ENCODE data around the gene VSNL1. TPM values are rescaled to one million over a fixed set of nuclear protein-coding genes. Genes with fewer than 3 reads are reported as not detected.

The VSNL1 gene
- total RNA-seq, 1 experiment from 2014 or later, result not detected

- DNase-seq (ENCODE audit: low read depth), result no peak
Observed at GRCh38 chr2:17580319-17580715, 39.8 kb downstream of the VSNL1 start.

DNA sequence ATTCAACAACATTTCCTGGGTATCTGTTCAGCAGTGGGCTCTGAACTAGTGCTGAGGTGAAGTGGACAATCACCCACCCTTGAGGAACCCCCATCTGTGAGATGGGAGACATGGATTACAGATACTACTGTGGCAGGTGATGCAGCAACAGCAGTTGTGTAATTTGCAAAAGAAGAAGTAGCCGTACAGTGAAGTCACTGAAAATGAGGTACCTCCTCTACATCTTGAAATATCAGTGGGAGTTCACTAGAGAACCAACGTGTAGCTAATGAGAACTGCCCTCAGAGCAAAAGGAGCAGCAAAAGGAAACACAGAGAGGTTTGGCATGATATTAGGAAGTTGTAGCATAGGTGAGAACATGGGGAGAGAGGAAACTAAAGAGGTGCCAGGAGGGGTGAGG, 41.3 kb downstream of the VSNL1 start:
- DNase-seq (ENCODE audit: low read depth), result no peak

- no peak for DNase-seq (ENCODE audit: low read depth)
Observed at GRCh38 chr2:17583166-17583565, 42.7 kb downstream of the VSNL1 start.

DNA sequence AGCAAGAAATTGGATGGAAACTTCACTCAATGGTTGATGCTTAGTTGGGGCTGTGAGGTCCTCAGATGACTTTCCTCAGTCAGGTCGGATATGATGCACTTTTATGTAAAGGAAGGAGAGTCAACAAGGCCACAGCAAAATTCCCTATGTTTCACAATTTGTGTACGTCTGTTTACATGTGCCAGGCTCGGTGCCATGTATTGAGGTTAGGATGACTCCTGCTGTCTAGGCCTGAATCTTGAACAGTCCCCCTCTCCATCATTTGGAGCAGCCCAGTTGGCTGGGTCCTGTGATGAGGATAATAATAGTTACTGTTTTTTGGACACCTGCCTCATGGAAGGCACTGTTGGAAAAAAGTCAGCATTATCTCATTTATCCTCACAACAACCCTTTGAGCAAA, 43.1 kb downstream of the VSNL1 start:
- no peak for DNase-seq (ENCODE audit: low read depth)

GRCh38 chr2:17584689-17585088, 44.2 kb downstream of the VSNL1 start:
- DNase-seq (ENCODE audit: low read depth), result no peak

DNA sequence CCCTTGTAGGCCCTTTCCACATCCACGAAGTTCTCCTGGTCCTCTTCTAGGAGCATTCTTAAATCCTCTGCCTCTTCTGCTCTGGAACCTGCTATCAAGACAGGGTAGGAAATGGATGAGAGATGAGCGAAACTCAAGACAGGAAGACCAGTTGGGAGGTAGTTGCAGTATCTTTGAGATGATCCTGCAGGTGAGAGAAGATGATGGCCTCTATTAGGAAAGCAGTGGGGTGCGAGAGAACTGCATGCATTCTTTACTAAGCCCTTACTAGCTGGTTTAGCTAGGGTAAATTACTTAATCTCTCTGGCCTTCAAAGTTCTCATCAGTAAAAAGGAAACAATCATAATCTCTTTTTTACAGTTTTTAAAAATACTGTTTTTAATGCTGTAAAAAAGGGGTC, 47.0 kb downstream of the VSNL1 start:
- DNase-seq (ENCODE audit: low read depth), result no peak

DNA sequence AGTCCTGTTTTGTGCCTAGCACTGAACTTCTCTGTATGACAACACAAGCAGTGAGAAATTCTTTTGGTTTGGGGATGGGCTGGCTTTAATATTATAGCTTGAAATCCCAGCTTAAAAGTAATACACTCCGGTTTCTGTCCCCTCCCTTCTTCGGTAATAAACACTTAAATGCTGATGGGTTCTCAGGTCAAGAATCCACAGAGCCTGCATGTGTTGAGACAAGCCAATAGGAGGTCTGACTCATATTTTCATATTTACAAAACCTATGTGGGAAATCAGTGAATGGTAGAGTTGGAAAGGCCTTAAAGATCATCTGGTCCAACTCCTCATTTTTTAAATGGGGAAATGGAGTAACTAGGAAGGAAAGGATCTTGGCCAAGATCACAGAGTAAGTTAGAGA, 47.5 kb downstream of the VSNL1 start:
- no peak for DNase-seq (ENCODE audit: low read depth)

GRCh38 chr2:17589406-17590035, 49.0 kb downstream of the VSNL1 start:
- DNase-seq (ENCODE audit: low read depth), result no peak

GRCh38 chr2:17590342-17590911, 49.9 kb downstream of the VSNL1 start:
- DNase-seq (ENCODE audit: low read depth), result no peak

DNA sequence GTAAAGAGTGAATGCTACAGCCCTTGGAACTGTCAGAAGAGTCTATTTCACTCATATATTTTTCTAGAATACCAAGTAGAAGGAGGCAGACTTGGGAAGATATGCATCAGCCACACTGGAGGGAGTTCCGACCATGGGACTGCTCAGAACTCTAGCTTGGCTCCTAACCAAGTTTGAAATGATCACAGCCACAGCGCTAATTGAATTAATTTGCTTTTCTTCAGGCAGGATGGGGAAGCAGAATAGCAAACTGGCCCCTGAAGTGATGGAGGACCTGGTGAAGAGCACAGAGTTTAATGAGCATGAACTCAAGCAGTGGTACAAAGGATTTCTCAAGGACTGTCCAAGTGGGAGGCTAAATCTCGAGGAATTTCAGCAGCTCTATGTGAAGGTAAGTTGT, 51.4 kb downstream of the VSNL1 start:
- no peak for DNase-seq (ENCODE audit: low read depth)

GRCh38 chr2:17592731-17593409, 52.4 kb downstream of the VSNL1 start:
- DNase-seq (ENCODE audit: low read depth), result no peak

GRCh38 chr2:17593445-17593840, 52.9 kb downstream of the VSNL1 start:
- DNase-seq (ENCODE audit: low read depth), result no peak

- no peak for DNase-seq (ENCODE audit: low read depth)
Observed at GRCh38 chr2:17593841-17594491, 53.5 kb downstream of the VSNL1 start.

- DNase-seq (ENCODE audit: low read depth), result no peak
Observed at GRCh38 chr2:17594533-17595401, 54.3 kb downstream of the VSNL1 start.

DNA sequence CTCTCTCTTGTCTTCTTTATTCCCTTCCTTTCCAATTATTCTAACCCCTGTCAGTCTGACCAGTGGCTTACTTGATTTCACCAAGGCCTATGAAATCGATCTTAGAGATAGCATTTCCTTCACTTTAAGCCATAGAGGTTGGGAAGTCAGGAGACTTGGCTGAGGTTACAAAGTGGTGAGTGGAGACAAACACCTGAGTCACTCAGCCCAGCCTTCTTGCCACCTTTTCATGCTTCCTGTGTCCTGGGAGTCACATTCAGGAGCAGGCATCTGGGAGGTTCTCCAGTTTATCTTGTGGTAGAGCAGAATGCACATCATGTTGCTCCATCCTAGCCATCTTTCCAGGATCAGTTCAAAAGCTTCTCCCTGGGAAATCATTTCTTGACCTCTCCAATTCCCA, 59.1 kb downstream of the VSNL1 start:
- peak; percentile 54 for DNase-seq (ENCODE audit: low read depth)

DNA sequence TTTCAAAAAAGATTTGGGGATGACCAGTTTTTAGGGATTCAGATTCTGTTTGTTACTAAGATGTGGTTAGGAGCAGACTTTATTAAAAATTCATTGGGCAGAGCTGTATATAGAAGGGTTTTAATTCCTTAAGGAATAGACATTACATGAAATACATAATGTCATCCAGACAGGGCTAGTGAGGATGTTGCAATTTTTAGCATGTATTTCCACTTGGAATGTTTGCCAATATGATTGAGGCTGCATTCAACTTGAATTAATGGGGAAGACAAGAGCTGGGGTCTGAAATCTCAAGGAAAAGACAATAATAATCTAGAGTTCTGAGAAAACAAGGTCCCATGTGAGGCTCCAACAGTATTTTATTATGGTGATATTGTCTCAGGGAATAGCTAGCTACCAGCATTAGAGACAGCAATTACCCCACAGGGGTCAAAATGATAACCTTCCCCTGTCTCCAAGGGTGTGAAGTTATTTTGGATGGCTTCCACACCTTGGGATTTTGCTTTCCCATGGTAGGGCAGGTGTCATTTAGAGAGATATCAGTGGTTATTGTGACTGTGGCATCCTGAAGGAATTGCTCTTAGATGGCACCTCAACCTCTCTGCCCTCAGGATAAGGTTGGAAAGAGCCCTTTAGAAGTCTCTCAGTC, 60.2 kb downstream of the VSNL1 start:
- no peak for DNase-seq (ENCODE audit: low read depth)

DNA sequence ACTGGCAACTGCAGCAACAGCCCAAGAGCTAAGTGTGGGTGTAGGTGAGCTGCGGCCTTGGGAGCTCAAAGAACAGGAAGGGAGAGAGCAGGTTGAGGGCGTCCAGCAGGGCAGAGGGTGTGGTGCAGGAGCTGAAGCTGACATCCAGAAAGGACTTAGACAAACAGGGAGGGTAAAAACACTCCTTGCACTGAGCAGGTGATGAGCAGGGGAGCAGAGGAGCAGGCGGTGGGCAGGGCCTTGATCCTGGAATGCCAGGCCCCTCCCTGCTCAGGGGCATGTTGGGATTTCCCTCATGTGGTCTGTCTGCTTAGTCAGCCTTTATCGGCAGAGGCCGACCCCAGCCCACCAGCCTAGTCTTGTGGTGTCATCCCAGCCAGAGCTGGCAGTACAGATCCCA, 63.6 kb downstream of the VSNL1 start:
- DNase-seq (ENCODE audit: low read depth), result no peak

GRCh38 chr2:17605696-17606095, 65.2 kb downstream of the VSNL1 start:
- no peak for DNase-seq (ENCODE audit: low read depth)

DNA sequence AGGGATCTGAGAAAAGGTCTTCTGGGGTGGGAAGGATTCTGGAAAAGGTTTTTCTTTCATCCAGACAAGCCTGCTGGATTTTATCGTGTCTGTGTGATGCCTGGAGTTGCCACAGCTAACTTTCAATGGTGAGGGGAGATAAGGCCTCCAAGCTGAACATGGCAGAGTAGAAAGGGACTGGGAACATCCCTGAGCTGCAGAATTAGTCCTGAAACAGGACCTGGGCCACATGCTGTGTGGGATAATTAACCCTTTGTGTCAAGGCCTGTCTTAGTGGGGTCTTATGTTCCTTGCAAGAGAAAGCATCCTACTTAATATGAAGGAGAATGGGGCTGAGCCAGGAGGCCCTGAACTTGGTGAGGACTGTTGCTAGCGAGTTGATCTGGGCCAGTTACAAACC, 66.4 kb downstream of the VSNL1 start:
- no peak for DNase-seq (ENCODE audit: low read depth)

DNA sequence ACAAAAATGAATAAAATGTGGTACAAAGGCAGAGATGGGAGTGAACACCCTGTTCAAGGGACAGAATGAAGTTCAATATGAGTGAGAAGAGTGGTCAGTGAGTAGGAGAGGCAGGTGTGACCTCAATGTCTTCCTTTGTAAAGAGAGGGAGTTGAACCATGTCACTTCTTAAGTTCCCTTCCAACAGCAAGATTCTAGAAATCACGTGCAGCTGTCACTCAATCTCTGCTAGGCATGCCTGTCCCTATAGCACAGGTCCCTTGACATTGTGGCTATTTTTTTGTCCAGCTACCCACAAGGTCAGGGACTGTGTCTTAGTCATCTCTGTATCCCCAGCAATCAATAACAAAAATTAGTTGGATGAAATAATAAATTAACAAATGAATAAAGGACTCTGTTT, 66.9 kb downstream of the VSNL1 start:
- DNase-seq (ENCODE audit: low read depth), result no peak

DNA sequence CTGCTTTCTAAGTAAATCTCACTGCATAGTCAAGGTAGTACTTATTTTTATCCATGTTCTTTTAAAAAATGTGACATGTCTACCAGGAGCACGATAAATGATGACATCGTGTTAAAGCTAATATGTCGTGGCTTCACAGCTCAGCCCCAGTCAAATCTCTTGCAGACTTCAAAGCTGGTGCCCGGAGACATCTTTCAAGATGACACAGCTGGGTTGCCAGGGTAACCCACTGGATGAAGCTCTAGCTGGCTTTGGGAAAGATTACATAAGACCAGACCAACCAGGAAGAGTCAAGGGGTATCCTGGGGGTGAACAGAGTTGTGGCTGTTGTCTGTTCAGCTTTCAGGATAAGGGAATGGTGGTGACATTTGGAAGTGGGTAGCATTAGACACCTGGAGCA, 67.8 kb downstream of the VSNL1 start:
- no peak for DNase-seq (ENCODE audit: low read depth)
